Neural cell (in vitro differentiated cells): Measurements from ENCODE around the gene TEAD4.

Experiments used
- EZH2 ChIP-seq: fragments of 200-600, 300-800 bp; shearing (Covaris generic), sonication (generic); IDR thresholded peaks from 2 replicates; pipeline ENCODE4 v1.6.1; 2014; ENCODE audit warnings: antibody characterized with exemption, low read length, borderline replicate concordance, mild to moderate bottlenecking; ENCODE audit not compliant: insufficient read depth, poor library complexity, severe bottlenecking
- MXI1 ChIP-seq: fragments of 450-650 bp; conservative IDR thresholded peaks from 2 replicates; pipeline ENCODE4 v1.6.1; 2014; ENCODE audit warnings: antibody characterized with exemption, mild to moderate bottlenecking; ENCODE audit not compliant: poor library complexity, severe bottlenecking
- POLR2AphosphoS5 ChIP-seq: IDR thresholded peaks from 2 replicates; pipeline ENCODE4 v1.6.1; 2012
- RAD21 ChIP-seq: fragments of 450-650 bp; conservative IDR thresholded peaks from 2 replicates; pipeline ENCODE4 v1.6.1; 2014; ENCODE audit warnings: antibody characterized with exemption, mild to moderate bottlenecking, moderate library complexity
- SMC3 ChIP-seq: fragments of 450-650 bp; conservative IDR thresholded peaks from 2 replicates; pipeline ENCODE4 v1.6.1; 2014; ENCODE audit warnings: antibody characterized with exemption, mild to moderate bottlenecking, moderate library complexity; ENCODE audit not compliant: poor library complexity
- TAF1 ChIP-seq: IDR thresholded peaks from 2 replicates; pipeline ENCODE4 v1.6.1; 2012; ENCODE audit warnings: low read depth
- TF ChIP-seq, protein P1 (sequence below): fragments of 450-650 bp; IDR thresholded peaks from 2 replicates; pipeline ENCODE4 v1.5.1; 2014; ENCODE audit warnings: antibody characterized with exemption, mild to moderate bottlenecking, moderate library complexity; ENCODE audit not compliant: poor library complexity, severe bottlenecking

DNA sequence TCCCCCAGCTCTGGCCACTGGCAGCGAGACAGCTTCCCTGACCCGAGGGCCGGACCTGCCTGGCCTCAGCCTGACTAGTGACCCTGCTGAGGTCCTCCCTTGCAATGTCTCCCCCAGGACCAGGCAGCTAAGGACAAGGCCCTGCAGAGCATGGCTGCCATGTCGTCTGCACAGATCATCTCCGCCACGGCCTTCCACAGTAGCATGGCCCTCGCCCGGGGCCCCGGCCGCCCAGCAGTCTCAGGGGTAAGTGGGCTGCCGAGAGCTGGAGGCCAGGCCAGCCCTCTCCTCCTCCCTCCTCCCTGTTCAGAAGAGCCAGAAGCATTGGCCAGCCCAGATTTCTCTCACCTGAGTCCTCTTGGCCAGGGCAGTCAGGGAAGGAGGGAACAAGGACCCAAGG is 58.1 kb downstream of the TEAD4 start:
- no peak for TF ChIP-seq MXI1
- no peak for TF ChIP-seq TAF1
- no peak for TF ChIP-seq POLR2AphosphoS5
- TF ChIP-seq EZH2: no peak
- TF ChIP-seq, protein P1, sequence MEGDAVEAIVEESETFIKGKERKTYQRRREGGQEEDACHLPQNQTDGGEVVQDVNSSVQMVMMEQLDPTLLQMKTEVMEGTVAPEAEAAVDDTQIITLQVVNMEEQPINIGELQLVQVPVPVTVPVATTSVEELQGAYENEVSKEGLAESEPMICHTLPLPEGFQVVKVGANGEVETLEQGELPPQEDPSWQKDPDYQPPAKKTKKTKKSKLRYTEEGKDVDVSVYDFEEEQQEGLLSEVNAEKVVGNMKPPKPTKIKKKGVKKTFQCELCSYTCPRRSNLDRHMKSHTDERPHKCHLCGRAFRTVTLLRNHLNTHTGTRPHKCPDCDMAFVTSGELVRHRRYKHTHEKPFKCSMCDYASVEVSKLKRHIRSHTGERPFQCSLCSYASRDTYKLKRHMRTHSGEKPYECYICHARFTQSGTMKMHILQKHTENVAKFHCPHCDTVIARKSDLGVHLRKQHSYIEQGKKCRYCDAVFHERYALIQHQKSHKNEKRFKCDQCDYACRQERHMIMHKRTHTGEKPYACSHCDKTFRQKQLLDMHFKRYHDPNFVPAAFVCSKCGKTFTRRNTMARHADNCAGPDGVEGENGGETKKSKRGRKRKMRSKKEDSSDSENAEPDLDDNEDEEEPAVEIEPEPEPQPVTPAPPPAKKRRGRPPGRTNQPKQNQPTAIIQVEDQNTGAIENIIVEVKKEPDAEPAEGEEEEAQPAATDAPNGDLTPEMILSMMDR: no peak
- no peak for TF ChIP-seq RAD21
- TF ChIP-seq SMC3: no peak
